ENCODE measurements around the gene FXYD7. TPM values are rescaled to one million over a fixed set of nuclear protein-coding genes. Genes with fewer than 3 reads are reported as not detected.

The FXYD7 gene
- total and polyA plus RNA-seq, 9 of the 15 experiments (the other 6 are each of a cell fraction or from before 2014, with no cell fraction given), result 0.10 to 0.80 (median 0.31) TPM; not detected in 3

DNA sequence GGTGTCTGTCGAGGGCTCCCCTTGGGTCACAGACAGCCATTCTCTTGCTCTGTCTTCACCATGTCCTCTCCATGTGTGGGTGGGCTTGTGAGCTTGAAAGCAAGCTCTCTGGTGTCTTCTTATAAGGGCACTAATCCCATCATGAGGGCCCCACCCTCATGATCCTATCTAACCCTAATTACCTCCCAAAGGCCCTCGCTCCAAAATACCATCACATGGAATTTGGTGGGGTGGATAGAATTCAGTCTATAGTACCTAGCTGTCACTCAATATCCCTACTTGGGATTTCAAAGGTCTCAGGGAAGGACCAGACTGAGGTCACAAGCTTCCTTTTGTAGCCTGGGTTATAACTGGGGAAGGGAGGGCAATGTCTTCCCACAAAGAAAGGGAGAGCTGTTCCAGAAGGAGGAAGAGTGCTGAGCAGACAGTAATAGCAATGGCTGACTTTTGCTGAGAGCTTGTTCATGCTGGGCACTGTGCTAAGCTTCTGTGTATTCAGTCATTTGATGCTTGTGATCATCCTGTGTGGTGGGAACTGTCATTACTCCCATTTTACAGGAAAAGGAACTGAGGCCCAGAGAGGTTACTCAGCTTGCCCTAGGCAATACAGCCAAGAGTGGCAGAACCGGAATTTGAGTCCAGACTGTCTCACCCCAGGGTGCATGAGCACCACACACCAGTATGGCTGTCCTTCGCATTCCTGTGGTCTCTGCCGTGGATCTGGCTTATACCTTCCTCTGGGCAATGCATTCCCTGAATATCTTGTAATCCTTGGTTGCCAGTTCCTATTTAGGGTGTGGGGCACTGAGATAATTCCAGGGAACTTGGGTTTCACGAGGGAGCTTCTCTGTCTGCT lies 19.6 kb downstream of the FXYD7 start:
- Histone ChIP-seq H4K20me1 (replicated peaks; ENCODE audit: control insufficient read depth, insufficient read depth, low read length) (no peaks in the 10 kb centered on the region), H2AFZ (ENCODE audit: low read depth, low read length) (no peak overlapping the region), H3K27me3 (ENCODE audit: control insufficient read depth in 2 of 2, insufficient read depth in 2 of 2, low read length in 2 of 2) (no peaks in the 10 kb centered on the region; a peak in 1 of 5 replicates), H3K9me1 (ENCODE audit: control insufficient read depth, insufficient read depth, low read length) (no peaks in the 10 kb centered on the region), H3K9ac (ENCODE audit: insufficient read depth in 1 of 2, low read depth in 2 of 2, low read length in 2 of 2) (peak overlapping the region in 1 of 2 experiments; percentile 74; a peak in 1 of 4 replicates), H3K4me3 (no peak overlapping the region), H3K79me2 (ENCODE audit: control insufficient read depth, insufficient read depth, low read length) (peaks cover 45% of the 10 kb centered on the region), H3K4me2 (ENCODE audit: insufficient read depth, low read length) (peak overlapping the region; percentile 1; the same call in 1 of the 2 replicates), H3K9me3 (replicated peaks; ENCODE audit: control insufficient read depth, insufficient read depth, low read depth, low read length) (no peaks in the 10 kb centered on the region), H3K27ac (ENCODE audit: extremely low read depth, low read depth, low read length) (peak overlapping the region; percentile 27; the same call in 2 of the 3 replicates), H3K36me3 (ENCODE audit: control insufficient read depth, insufficient read depth, low read length) (peaks cover 100% of the 10 kb centered on the region), H3K4me1 (replicated peaks in 1 of 2; ENCODE audit: control insufficient read depth in 2 of 2, insufficient read depth in 2 of 2, low read length in 2 of 2) (peaks cover 46 to 62% of the 10 kb centered on the region in 2 experiments)
- in situ Hi-C loops (cut with MboI), result no loop called here
- TF ChIP-seq ZNF316 (IDR thresholded peaks at IDR 0.05), result peak; percentile 79
- TF ChIP-seq MAFF (IDR thresholded peaks at IDR 0.05; ENCODE audit: low read length), result peak; percentile 27; the same call in 1 of the 2 replicates
- TF ChIP-seq, protein P1, sequence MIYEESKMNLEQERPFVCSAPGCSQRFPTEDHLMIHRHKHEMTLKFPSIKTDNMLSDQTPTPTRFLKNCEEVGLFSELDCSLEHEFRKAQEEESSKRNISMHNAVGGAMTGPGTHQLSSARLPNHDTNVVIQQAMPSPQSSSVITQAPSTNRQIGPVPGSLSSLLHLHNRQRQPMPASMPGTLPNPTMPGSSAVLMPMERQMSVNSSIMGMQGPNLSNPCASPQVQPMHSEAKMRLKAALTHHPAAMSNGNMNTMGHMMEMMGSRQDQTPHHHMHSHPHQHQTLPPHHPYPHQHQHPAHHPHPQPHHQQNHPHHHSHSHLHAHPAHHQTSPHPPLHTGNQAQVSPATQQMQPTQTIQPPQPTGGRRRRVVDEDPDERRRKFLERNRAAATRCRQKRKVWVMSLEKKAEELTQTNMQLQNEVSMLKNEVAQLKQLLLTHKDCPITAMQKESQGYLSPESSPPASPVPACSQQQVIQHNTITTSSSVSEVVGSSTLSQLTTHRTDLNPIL (CRISPR knock-in tag; IDR thresholded peaks at IDR 0.05), result no peak
- no peak for TF ChIP-seq TBL1XR1 (IDR thresholded peaks at IDR 0.05; ENCODE audit: low read length in 2 of 2)
- TF ChIP-seq PTTG1 (tag; IDR thresholded peaks at IDR 0.05; ENCODE audit: low read depth), result no peak
- peak; percentile 34 for TF ChIP-seq ZFP36 (IDR thresholded peaks at IDR 0.05; ENCODE audit: low read depth, low read length, partially characterized antibody)
- TF ChIP-seq KDM1A (IDR thresholded peaks at IDR 0.05), result peak in 1 of 2 experiments; percentile 45; a peak in 1 of 4 replicates
- TF ChIP-seq MAFG (tag; conservative IDR thresholded peaks at IDR 0.05), result peak; percentile 44; the same call in 1 of the 2 replicates
- no peak for TF ChIP-seq CXXC5 (CRISPR knock-in tag; IDR thresholded peaks at IDR 0.05)
- TF ChIP-seq C11orf30 (IDR thresholded peaks at IDR 0.05; ENCODE audit: low read depth), result peak; percentile 66
- TF ChIP-seq RBBP5 (IDR thresholded peaks at IDR 0.05; ENCODE audit: borderline replicate concordance, insufficient read depth, low read length, poor library complexity, severe bottlenecking), result no peak
- TF ChIP-seq RBM25 (IDR thresholded peaks at IDR 0.05; ENCODE audit: low read depth, low read length, severe bottlenecking), result peak; percentile 80
- no peak for TF ChIP-seq ZSCAN29 (IDR thresholded peaks at IDR 0.05)
- peak; percentile 79 for TF ChIP-seq BCOR (IDR thresholded peaks at IDR 0.05)
- DNase-seq (ENCODE audit: extremely low read depth in 1 of 4, low spot score in 3 of 4) (no peak), FAIRE-seq (no peak), ATAC-seq (no peak)
- BruUV-seq (replicated peaks), result no TSS peak
- CTCF ChIA-PET (ENCODE audit: low intra/inter-chr PET ratio), result no interaction called here
- intact Hi-C loops (cut with micrococcal nuclease), result no loop called here
- WGBS (ENCODE audit: insufficient coverage, low coverage, missing lambda C conversion rate), result 71% methylated on average over 6 of the region's 6 CpGs
- POLR2A ChIA-PET, result interaction anchor here (0.7 to 1.4 kb wide), 8 partner anchors 9 to 370 kb away, joined by 3 to 5 read pairs (median 3); partner anchors contain the start of gene FXYD5
